ENCODE data around the gene ASIP. TPM values are rescaled to one million over a fixed set of nuclear protein-coding genes. Genes with fewer than 3 reads are reported as not detected.
A peak's percentile ranks its signal among the peaks of the same experiment; 100 is the strongest.
"Not testable (repeated sequence)": the region's sequence is repeated elsewhere in the genome, so short reads cannot be mapped to it uniquely, and the experiment has no call there.

ASIP gene
- total and polyA plus RNA-seq, 7 donors, result 0.06 to 0.68 (median 0.40) TPM; not detected in 4

GRCh38 chr20:34274694-34275093, 33.5 kb downstream of the ASIP start:
- Histone ChIP-seq H3K27me3 (ENCODE audit: insufficient read depth in 3 of 3, low read length in 2 of 3) (no peaks in the 10 kb centered on the region), H3K36me3 (ENCODE audit: insufficient read depth in 1 of 2, low read depth in 1 of 2) (peaks cover 3 to 69% of the 10 kb centered on the region in 2 donors), H3K27ac (no peak overlapping the region), H3K4me3 (no peak overlapping the region), H3K9me3 (no peaks in the 10 kb centered on the region), H3K4me1 (no peaks in the 10 kb centered on the region)
- TF ChIP-seq, protein P1, sequence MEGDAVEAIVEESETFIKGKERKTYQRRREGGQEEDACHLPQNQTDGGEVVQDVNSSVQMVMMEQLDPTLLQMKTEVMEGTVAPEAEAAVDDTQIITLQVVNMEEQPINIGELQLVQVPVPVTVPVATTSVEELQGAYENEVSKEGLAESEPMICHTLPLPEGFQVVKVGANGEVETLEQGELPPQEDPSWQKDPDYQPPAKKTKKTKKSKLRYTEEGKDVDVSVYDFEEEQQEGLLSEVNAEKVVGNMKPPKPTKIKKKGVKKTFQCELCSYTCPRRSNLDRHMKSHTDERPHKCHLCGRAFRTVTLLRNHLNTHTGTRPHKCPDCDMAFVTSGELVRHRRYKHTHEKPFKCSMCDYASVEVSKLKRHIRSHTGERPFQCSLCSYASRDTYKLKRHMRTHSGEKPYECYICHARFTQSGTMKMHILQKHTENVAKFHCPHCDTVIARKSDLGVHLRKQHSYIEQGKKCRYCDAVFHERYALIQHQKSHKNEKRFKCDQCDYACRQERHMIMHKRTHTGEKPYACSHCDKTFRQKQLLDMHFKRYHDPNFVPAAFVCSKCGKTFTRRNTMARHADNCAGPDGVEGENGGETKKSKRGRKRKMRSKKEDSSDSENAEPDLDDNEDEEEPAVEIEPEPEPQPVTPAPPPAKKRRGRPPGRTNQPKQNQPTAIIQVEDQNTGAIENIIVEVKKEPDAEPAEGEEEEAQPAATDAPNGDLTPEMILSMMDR (IDR thresholded peaks at IDR 0.05), result no peak
- ATAC-seq, result no peak
- no peak for DNase-seq
- intact Hi-C loops (cut with DNase I), result no loop called here
- WGBS, 3 donors, result 95 to 97% (median 96%) methylated on average over 7 of the region's 7 CpGs

DNA sequence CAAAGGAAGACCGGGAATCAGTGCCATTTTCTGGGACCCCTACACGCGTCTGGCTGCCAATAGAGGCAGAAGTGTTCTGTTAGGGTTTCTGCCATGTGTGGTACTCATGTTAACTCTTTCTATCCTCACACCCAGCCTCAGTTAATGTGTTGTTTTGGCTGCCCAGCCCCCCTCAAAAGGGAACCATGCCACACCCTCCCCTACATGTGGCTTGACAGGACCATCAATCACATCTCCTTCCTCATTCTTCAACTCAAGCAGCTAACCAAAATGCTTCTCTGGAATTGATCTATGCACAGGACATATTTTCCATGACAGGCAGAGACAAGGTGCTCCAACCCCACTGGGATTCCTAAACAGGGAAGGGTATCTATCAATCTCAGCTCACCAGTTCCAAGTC, 40.0 kb downstream of the ASIP start:
- WGBS, 3 donors, result 81 to 92% (median 88%) methylated on average over 3 of the region's 3 CpGs
- H3K9me3 ChIP-seq, result no peaks in the 10 kb centered on the region
- DNase-seq, result no peak
- no peaks in the 10 kb centered on the region for H3K27me3 ChIP-seq (ENCODE audit: insufficient read depth in 3 of 3, low read length in 2 of 3)
- peaks cover 12 to 96% of the 10 kb centered on the region in 2 donors for H3K36me3 ChIP-seq (ENCODE audit: insufficient read depth in 1 of 2, low read depth in 1 of 2)
- no peak overlapping the region for H3K4me3 ChIP-seq
- no peaks in the 10 kb centered on the region for H3K4me1 ChIP-seq
- TF ChIP-seq, protein P1 (IDR thresholded peaks at IDR 0.05), result no peak
- no peak for ATAC-seq
- intact Hi-C loops (cut with DNase I), result no loop called here
- H3K27ac ChIP-seq, result no peak overlapping the region

GRCh38 chr20:34282041-34282440, 40.8 kb downstream of the ASIP start:
- H3K4me1 ChIP-seq, result no peaks in the 10 kb centered on the region
- TF ChIP-seq, protein P1 (IDR thresholded peaks at IDR 0.05), result no peak
- no peak for ATAC-seq
- peaks cover 12 to 93% of the 10 kb centered on the region in 2 donors for H3K36me3 ChIP-seq (ENCODE audit: insufficient read depth in 1 of 2, low read depth in 1 of 2)
- H3K27me3 ChIP-seq (ENCODE audit: insufficient read depth in 3 of 3, low read length in 2 of 3), result no peaks in the 10 kb centered on the region
- H3K27ac ChIP-seq, result no peak overlapping the region
- no peak for DNase-seq
- H3K4me3 ChIP-seq, result no peak overlapping the region
- H3K9me3 ChIP-seq, result no peaks in the 10 kb centered on the region
- 90 to 92% (median 90%) methylated on average over 4 of the region's 4 CpGs for WGBS, 3 donors
- intact Hi-C loops (cut with DNase I), result no loop called here

GRCh38 chr20:34283844-34284243, 42.6 kb downstream of the ASIP start:
- Histone ChIP-seq H3K36me3 (ENCODE audit: insufficient read depth in 1 of 2, low read depth in 1 of 2) (peaks cover 12 to 95% of the 10 kb centered on the region in 2 donors), H3K9me3 (no peaks in the 10 kb centered on the region), H3K4me1 (no peaks in the 10 kb centered on the region), H3K4me3 (no peak overlapping the region), H3K27ac (no peak overlapping the region), H3K27me3 (ENCODE audit: insufficient read depth in 3 of 3, low read length in 2 of 3) (no peaks in the 10 kb centered on the region)
- intact Hi-C loops (cut with DNase I), result no loop called here
- no peak for DNase-seq
- ATAC-seq, result no peak
- WGBS, 3 donors, result 95 to 100% (median 98%) methylated on average over 1 of the region's 1 CpG
- TF ChIP-seq, protein P1 (IDR thresholded peaks at IDR 0.05), result no peak

DNA sequence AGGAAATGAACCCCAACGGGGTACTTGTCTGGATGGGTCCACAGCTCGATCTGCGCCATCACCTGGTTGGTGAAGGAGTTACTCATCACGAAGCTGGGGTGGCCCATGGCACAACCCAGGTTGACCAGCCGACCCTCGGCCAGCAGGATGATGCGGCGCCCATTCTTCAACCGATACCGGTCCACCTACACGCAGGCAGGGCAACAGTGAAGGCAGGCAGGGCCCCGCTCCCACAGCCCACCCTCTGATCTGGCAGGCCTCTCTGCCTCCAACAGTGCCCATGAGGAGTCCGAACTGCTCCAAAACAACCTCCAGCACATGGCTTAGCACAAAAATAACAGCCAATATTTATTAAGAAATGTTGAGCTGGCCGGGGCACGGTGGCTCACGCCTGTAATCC, 44.2 kb downstream of the ASIP start:
- H3K4me3 ChIP-seq, result no peak overlapping the region
- DNase-seq (peak in 1 of 2 donors; percentile 49), ATAC-seq (no peak)
- intact Hi-C loops (cut with DNase I), result no loop called here
- H3K27ac ChIP-seq, result no peak overlapping the region
- H3K36me3 ChIP-seq (ENCODE audit: insufficient read depth in 1 of 2, low read depth in 1 of 2), result peaks cover 12 to 96% of the 10 kb centered on the region in 2 donors
- TF ChIP-seq, protein P1 (IDR thresholded peaks at IDR 0.05), result no peak
- 94 to 99% (median 95%) methylated on average over 16 of the region's 16 CpGs for WGBS, 3 donors
- H3K4me1 ChIP-seq, result no peaks in the 10 kb centered on the region
- H3K27me3 ChIP-seq (ENCODE audit: insufficient read depth in 3 of 3, low read length in 2 of 3), result no peaks in the 10 kb centered on the region
- H3K9me3 ChIP-seq, result no peaks in the 10 kb centered on the region

DNA sequence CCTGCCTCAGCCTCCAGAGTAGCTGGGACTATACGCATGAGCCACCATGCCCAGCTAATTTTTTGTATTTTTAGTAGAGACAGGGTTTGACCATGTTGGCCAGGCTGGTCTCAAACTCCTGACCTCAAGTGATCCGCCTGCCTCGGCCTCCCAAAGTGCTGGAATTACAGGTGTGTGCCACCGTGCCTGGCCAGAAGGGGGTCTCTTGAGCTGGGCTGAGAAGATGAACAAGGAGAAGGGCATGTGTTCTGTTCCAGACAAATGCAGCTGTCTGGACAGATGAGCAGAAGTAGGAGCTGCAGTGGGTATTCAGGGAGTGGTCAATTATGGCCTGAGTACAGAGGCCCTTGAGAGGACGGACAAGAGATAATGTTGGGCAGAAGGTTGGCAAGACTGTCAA, 46.3 kb downstream of the ASIP start:
- H3K4me1 ChIP-seq; H3K4me3 ChIP-seq; ATAC-seq; H3K9me3 ChIP-seq; H3K27ac ChIP-seq; DNase-seq; H3K27me3 ChIP-seq (ENCODE audit: insufficient read depth in 3 of 3, low read length in 2 of 3); intact Hi-C loops (cut with DNase I): not testable (repeated sequence)
- H3K36me3 ChIP-seq (ENCODE audit: insufficient read depth in 1 of 2, low read depth in 1 of 2), result peaks cover 17 to 96% of the 10 kb centered on the region in 2 donors
- 94 to 96% (median 95%) methylated on average over 5 of the region's 5 CpGs for WGBS, 3 donors
